GM04504 (cell line): ENCODE data around the gene UBE2E2.
"Not testable (repeated sequence)": the region's sequence is repeated elsewhere in the genome, so short reads cannot be mapped to it uniquely, and the experiment has no call there.

Source experiments
- DNase-seq: peaks from one replicate; pipeline ENCODE4 v3.0.0-alpha.2; 2012; ENCODE audit warnings: low read depth

UBE2E2 gene

DNA sequence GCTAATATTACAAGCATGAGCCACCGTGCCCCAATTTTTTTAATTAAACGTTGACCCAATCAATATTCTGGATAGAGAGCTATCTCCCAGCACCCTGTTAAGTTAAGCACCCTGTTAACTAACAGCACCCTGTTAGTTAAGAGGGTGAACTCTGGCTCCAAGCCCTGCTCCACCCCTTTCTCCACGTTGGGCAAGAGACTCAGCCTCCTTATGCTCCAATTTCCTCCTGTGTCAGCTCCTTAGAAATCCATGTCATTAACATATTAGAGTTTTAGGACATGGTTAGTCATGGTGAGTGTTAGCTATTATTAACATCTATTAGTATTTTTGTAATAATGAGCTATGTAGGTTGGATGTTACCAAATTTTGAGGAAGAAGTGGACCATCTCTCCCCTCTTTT, 385.4 kb downstream of the UBE2E2 start:
- DNase-seq: no peak

- DNase-seq: no peak
These were observed 386.5 kb downstream of the UBE2E2 start for GRCh38 chr3:23589602-23590001.

GRCh38 chr3:23590424-23591273, 387.5 kb downstream of the UBE2E2 start:
- DNase-seq: no peak

- DNase-seq: no peak
These were observed 388.2 kb downstream of the UBE2E2 start for GRCh38 chr3:23591374-23591773.

GRCh38 chr3:23592961-23593931, 390.1 kb downstream of the UBE2E2 start:
- no peak for DNase-seq

DNA sequence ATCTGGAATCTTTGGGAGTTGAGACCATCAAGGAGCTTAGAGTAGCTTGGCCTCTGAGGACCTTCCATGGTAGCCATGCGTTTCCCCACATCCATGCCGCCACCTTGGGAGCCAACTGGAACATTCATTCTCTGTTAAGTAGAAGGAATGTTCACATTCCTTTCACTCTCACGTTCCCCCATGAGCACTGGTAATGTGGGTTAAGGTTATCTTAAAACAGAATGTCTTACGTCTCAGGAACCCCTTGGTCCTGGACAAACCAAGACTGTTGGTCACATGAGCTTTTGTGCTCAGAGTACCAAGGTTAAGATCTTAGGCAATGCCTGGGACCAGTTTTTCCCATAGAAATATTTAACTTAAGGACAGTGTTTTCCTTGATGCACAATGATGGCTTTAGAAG, 390.9 kb downstream of the UBE2E2 start:
- DNase-seq: no peak

DNA sequence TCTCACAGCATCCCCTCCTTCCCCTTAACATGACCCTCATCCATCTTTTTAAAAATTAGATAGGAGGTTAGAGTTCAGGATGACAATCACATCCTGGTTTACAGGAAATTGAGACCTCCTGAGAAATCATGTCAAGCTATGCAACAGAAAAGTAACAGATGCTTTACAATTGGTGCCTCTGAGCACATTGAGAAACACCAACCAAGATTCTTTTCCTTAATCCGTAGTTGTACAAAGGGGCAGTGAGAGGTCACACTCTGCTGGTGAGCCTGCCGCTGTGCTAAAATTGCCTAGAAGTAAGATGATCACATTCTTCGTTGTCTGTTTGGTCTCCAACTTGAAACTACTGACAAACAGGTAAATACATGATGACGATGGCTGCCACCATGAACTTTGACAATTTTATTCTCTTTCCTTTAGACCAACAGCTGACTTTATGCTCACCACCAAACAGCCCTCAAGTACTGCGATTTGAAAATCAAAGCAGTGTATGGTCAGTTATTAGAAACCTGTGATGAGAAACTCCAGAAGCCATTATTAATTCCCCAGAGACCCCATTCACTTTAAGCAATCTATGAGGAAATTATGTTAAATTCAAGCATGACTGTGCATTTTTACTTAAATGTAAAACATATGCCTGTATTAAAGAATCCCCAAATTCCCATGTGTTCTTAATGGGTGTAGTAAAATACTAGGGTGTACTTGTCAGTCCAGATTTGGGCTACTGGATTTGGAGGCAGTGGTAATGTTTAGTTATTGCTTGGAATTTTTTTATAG, 392.0 kb downstream of the UBE2E2 start:
- no peak for DNase-seq

GRCh38 chr3:23595851-23596250, 392.7 kb downstream of the UBE2E2 start:
- no peak for DNase-seq

GRCh38 chr3:23600167-23600871, 397.2 kb downstream of the UBE2E2 start:
- DNase-seq: peak; percentile 38

DNA sequence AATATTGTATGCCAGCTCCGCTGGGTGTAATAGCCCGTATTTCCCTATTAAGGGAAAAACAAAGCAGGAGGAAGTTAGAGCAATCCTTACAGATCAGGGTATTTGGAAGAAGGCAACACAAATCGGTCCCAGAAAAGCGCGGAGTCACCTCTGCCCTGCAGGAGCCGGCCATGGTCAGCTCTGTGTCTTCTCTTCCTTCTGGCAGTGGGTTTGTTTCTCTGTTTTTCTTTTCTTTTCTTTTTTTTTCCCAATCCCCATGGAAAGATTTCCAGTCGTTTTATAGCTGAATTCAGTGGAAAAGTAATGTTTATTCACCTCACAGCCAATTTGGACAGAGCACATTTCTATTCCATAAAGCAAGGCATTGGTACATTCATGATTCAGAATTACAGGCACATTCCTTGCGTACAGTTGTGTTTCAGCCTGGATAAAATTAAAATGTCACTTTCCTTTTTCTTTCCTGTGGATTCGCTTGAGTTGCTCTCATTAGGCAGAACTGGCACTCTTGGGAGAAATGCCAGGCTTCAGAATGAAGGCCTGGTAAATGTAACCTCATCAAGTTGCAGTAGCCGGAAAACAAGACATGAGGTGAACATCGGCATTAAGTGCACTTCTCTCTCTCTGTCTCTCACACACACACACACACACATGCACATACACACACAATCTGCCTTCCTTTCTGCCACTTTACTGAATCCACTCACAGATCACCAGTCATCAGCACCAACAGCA, 398.1 kb downstream of the UBE2E2 start:
- no peak for DNase-seq

DNA sequence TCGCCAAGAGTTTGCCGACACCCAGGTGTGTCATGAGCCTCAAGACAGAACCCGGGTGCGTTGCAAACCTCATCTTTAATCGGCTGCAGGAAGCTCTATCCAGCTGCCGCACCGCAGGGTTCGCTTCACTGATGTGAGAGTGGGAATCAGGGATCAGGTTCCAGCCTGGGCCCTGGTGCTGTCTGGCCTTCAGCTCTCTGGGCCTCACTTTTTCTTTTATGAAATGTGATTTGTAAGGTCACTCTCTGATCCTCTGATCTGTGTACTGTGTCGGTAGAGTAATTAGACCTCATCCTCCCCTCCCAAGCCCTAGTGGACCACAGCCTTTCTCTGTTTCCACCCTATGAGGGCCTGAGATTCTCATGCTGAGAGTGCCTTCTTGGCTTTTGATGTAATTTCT, 399.8 kb downstream of the UBE2E2 start:
- no peak for DNase-seq

GRCh38 chr3:23607184-23607847, 404.2 kb downstream of the UBE2E2 start:
- DNase-seq: no peak

DNA sequence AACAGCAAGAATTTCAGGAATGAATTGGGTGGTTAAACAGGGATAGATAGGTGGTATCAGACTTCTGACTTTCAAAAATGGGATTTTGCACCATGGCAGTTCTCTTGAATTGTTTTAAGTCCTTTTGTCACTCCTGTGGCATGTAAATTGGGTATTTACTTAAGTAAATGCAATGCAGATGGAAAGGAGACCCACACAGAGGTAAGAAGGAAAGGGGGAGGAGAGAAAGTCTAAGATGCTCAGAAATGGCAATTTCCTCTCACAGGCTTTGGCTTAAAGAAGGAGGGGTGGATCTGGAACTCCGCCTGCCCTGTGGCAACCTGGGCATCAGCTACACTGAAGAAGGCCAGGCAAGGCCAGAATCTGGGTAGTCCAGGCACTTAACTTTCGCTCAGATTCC, 405.5 kb downstream of the UBE2E2 start:
- no peak for DNase-seq

DNA sequence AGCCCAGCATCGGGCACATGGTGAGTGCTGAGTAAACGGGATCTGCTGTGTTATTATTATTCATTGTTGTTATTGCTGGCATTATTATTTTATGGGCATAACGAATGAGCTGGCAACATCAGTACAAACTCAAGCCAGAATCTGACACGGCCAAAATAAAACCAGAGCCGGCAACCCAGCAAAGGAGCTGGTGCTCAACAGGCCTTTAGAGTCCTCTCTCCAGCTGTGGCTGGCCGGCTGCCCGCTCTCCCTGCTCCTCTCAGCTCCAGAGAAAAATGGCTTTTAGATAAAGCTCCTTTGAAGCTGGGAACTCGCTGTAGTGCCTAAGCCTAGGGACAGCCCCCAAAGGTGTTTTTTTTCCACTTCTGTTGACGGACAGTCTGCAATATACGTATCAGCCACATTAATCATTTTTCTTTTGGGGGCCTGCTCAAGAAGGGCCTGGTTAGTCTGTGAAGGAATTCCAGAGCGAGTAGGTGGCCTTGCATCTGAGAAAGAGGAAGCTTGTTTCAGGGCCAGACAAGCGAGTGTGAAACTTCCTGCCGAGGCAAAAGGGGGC, 408.7 kb downstream of the UBE2E2 start:
- peak; percentile 47 for DNase-seq

DNA sequence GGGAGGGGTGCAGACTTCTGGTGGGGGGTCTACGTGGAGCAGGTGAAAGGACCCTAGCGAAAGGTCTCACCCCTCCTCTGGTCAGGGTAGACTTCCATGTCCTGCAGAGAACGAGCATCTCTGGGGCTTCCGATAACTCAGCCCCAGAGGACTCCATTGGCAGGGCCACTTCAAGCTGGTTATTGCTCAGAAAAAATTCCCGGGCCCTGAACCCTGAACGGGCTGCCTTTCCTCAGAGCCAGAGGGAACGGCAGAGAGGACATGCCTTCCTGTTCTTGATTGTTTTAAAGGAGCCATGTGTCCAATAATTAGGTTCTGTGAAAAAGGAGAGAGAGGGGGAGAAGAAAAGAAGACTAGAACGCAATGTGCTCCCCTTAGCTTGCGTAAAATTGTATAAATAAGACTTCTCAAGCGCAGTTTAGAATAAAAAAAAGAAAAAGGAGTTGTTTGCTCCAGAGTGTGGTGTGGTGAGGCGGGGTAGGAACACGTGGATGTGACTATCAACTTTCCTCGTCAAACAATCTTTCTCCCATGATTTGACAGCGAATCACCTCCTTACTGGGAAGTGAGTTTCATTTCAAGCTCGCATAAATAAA, 409.3 kb downstream of the UBE2E2 start:
- DNase-seq: no peak

- no peak for DNase-seq
These were observed 411.9 kb downstream of the UBE2E2 start for GRCh38 chr3:23615068-23615467.

- not testable (repeated sequence) for DNase-seq
These were observed 415.3 kb downstream of the UBE2E2 start for GRCh38 chr3:23618475-23618874.

DNA sequence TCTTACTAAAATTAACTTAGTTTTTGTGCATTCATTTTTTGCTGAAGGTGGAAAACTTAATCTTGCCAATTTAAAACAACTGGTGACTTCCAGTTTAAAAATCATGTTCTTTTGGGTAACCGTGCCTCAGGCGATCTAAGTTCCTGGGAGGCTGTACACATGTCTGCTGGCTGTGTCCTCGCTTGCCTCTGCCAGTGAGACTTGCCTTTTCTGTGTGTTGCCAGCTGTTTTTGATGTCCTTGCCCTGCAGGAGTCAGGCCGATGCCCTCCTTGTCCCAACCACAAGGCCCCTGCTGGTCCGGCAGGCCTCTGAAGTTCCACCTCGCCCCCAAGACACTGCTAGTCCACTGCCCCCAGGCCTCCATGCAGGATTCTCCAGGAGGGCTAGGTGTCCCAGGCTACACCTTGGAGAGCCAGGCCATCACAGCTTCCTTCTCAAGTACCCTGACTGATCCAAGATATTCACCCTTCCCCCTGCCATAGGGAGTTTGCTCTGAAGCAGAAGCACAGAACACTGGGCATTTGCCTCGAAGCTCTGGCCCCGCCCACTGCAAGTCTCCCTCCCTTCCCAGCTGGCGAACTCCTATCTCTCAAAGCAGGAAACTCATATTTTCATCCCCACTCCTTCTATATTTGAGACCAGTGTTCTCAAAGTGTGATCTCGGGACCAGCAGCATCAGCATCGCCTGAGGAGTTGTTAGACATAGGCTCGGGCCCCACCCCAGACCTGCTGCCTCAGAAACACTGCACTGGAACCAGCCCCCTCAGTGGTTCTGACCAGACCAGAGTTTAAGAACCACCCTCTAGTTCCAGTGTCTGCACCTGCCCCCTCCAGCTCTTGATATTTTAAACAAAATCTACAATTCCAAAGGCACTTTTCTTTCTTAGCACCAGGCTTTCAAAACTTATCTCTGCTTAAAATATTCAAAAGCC, 416.8 kb downstream of the UBE2E2 start:
- no peak for DNase-seq
